Mucosa of descending colon (tissue), 3 donors: ENCODE results near the gene RNF167. TPM values are rescaled to one million over a fixed set of nuclear protein-coding genes. Genes with fewer than 3 reads are reported as not detected.
A peak's percentile ranks its signal among the peaks of the same experiment; 100 is the strongest.

Source experiments
- ATAC-seq: fragments of 200-7000 bp; cut with Tn5 transposase; one replicate; pipeline ENCODE4 v1.9.1; 2020; ENCODE audit warnings: mild to moderate bottlenecking, moderate library complexity
- DNase-seq, 3 donors: peaks; one replicate each; pipeline ENCODE4 v3.0.0-alpha.2; 2020
- H3K36me3 ChIP-seq: fragments of 200-600 bp; one replicate; pipeline ENCODE4 v1.8.0; 2021; ENCODE audit warnings: low read depth, mild to moderate bottlenecking
- H3K4me1 ChIP-seq: fragments of 200-600 bp; one replicate; pipeline ENCODE4 v1.8.0; 2021; ENCODE audit warnings: low read depth, mild to moderate bottlenecking
- H3K4me3 ChIP-seq: fragments of 200-600 bp; one replicate; pipeline ENCODE4 v1.8.0; 2021; ENCODE audit warnings: mild to moderate bottlenecking
- H3K9me3 ChIP-seq: fragments of 200-600 bp; one replicate; pipeline ENCODE4 v1.8.0; 2021; ENCODE audit warnings: mild to moderate bottlenecking
- intact Hi-C, 2 donors: fragments of 100-400 bp; cut with DNase I in 1 of 2; cut with micrococcal nuclease in 1 of 2; formaldehyde crosslinking; loops; one replicate each; pipeline versions ENCODE4 v1.11.0 to v1.11.1; 2022; cut with DNase I, micrococcal nuclease
- total RNA-seq, 3 donors: library from RNA; stranded (reverse); fragmentation: NEBNext Ultra II Directional in 2 of 3; extraction: Animal tissue kit (Norgen Biotek cat#: 25700) in 2 of 3; gene quantifications; one replicate each; pipeline versions ENCODE4 v1.2.1 to v1.2.4, GENCODE V29; 2021 to 2023
- TF ChIP-seq, protein P1 (sequence below): fragments of 200-600 bp; IDR thresholded peaks from one replicate; pipeline ENCODE4 v1.8.0; 2022; ENCODE audit warnings: antibody characterized with exemption, mild to moderate bottlenecking
- donor health status: DM: no; HTN: no; CAD: no; lungs with moderate emphysema.
- donor health status: DM: no; HTN: no; CAD: no.
- donor health status: DM: no; HTN: yes; CAD: no.

The RNF167 gene
- total RNA-seq, 3 donors from 2014 or later = 90.8 to 118 (median 114) TPM

DNA sequence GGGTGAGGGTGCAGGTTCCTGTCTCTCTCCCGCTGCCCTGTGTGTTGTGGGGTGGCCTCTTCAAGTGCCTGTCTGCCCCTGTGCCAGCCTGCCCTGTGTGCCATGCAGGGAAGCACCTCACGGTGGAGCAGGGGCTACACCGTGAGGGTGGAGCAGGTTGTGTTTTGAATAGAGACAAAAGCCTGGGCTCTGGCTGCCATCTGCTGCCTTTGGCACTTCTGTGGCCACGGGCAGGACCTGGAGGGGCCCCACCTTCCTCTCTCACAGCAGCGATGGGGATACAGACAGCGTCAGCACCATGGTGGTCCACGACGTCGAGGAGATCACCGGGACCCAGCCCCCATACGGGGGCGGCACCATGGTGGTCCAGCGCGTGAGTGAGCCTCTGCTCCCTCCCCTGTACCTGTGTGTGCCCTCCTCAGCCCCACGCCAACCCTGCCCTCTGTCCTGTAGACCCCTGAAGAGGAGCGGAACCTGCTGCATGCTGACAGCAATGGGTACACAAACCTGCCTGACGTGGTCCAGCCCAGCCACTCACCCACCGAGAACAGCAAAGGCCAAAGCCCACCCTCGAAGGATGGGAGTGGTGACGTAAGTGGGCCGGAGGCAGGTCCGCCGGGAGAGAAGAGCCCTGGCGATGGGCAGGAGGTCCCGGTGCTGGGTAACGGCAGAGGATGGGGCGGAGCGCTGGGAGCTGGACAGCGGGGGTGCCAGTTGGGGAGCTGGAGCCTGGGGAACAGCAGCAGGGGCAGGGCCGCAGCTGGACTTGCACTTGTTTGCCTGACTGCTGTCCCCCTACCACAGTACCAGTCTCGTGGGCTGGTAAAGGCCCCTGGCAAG is 46.1 kb upstream of the RNF167 start:
- Histone ChIP-seq H3K36me3 (peaks cover 3% of the 10 kb centered on the region), H3K4me1 (no peaks in the 10 kb centered on the region), H3K9me3 (no peaks in the 10 kb centered on the region), H3K4me3 (no peak overlapping the region)
- TF ChIP-seq, protein P1, sequence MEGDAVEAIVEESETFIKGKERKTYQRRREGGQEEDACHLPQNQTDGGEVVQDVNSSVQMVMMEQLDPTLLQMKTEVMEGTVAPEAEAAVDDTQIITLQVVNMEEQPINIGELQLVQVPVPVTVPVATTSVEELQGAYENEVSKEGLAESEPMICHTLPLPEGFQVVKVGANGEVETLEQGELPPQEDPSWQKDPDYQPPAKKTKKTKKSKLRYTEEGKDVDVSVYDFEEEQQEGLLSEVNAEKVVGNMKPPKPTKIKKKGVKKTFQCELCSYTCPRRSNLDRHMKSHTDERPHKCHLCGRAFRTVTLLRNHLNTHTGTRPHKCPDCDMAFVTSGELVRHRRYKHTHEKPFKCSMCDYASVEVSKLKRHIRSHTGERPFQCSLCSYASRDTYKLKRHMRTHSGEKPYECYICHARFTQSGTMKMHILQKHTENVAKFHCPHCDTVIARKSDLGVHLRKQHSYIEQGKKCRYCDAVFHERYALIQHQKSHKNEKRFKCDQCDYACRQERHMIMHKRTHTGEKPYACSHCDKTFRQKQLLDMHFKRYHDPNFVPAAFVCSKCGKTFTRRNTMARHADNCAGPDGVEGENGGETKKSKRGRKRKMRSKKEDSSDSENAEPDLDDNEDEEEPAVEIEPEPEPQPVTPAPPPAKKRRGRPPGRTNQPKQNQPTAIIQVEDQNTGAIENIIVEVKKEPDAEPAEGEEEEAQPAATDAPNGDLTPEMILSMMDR = no peak
- intact Hi-C loops = loop anchor here in 1 of 2 donors (10.0 kb wide), 1 partner anchor 169 kb away; no protein-coding TSS in a partner anchor
- no peak for ATAC-seq
- peak in 1 of 3 donors; percentile 45 for DNase-seq

DNA sequence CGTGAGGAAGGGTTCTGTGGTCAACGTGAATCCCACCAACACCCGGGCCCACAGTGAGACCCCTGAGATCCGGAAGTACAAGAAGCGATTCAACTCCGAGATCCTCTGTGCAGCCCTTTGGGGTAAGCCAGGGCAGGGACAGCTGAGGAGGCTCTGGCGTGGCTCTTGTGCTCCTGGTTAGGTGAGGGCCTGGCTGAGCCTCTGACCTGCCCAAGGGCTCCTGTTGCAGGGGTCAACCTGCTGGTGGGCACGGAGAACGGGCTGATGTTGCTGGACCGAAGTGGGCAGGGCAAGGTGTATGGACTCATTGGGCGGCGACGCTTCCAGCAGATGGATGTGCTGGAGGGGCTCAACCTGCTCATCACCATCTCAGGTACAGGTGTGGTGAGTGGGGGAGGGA is 44.9 kb upstream of the RNF167 start:
- Histone ChIP-seq H3K9me3 (no peaks in the 10 kb centered on the region), H3K4me1 (peaks cover 11% of the 10 kb centered on the region), H3K4me3 (no peak overlapping the region), H3K36me3 (peaks cover 3% of the 10 kb centered on the region)
- intact Hi-C loops = loop anchor here in 1 of 2 donors (10.0 kb wide), 1 partner anchor 170 kb away; no protein-coding TSS in a partner anchor
- TF ChIP-seq, protein P1 = no peak
- DNase-seq (peak in 1 of 3 donors; percentile 53), ATAC-seq (no peak)

DNA sequence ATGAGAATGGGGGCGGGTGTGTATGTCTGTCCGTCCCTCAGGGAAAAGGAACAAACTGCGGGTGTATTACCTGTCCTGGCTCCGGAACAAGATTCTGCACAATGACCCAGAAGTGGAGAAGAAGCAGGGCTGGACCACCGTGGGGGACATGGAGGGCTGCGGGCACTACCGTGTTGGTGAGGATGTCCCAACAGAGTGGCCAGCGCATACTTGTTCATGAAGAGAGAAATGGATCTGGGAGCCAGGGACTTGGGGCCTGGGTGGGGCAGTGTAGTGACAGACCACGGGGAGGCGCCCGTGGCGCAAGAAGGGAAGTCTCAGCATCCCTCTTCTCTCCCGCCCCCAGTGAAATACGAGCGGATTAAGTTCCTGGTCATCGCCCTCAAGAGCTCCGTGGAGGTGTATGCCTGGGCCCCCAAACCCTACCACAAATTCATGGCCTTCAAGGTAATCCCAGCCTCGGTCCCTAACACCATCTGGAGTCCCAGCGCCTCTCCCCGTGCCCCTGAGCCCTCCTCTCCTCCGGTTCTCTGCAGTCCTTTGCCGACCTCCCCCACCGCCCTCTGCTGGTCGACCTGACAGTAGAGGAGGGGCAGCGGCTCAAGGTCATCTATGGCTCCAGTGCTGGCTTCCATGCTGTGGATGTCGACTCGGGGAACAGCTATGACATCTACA is 44.3 kb upstream of the RNF167 start:
- Histone ChIP-seq H3K9me3 (no peaks in the 10 kb centered on the region), H3K4me3 (no peak overlapping the region), H3K36me3 (peaks cover 3% of the 10 kb centered on the region), H3K4me1 (peaks cover 17% of the 10 kb centered on the region)
- intact Hi-C loops = loop anchor here in 1 of 2 donors (10.0 kb wide), 1 partner anchor 171 kb away; no protein-coding TSS in a partner anchor
- ATAC-seq (no peak), DNase-seq (peak in 2 of 3 donors; percentile 21 to 45)
- TF ChIP-seq, protein P1 = no peak

DNA sequence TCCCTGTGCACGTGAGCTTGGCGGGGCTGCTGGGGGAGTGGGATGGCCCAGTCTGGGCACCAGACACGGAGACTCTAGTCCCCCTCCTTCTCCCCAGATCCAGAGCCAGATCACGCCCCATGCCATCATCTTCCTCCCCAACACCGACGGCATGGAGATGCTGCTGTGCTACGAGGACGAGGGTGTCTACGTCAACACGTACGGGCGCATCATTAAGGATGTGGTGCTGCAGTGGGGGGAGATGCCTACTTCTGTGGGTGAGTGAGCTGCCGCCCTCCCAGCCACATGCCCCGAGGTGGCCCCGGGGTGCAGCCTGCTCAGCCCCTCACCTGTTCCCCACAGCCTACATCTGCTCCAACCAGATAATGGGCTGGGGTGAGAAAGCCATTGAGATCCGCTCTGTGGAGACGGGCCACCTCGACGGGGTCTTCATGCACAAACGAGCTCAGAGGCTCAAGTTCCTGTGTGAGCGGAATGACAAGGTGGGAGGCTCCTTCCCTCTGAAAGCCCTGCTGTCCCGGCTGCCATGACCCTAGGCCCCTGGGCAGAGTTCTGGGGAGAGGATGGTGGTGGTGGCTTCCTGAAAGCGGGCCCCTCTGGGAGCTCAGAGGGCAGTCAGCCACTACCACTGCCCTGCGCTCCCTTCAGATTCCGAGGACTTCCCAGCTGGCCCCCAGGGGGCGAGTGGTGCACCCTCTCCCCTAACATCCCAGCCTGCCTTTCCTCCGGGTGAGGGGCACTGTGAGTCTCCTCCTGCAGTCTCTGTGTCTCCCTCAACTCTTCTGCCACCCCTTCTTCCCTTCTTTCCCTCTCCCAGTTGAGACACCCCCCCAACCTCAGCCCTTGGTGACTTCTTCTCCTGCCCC is 43.5 kb upstream of the RNF167 start:
- ATAC-seq (no peak), DNase-seq (peak in 2 of 3 donors; percentile 22 to 38)
- intact Hi-C loops = loop anchor here in 1 of 2 donors (10.0 kb wide), 1 partner anchor 172 kb away; no protein-coding TSS in a partner anchor
- Histone ChIP-seq H3K9me3 (no peaks in the 10 kb centered on the region), H3K36me3 (peaks cover 3% of the 10 kb centered on the region), H3K4me3 (no peak overlapping the region), H3K4me1 (peaks cover 21% of the 10 kb centered on the region)
- TF ChIP-seq, protein P1 = no peak

DNA sequence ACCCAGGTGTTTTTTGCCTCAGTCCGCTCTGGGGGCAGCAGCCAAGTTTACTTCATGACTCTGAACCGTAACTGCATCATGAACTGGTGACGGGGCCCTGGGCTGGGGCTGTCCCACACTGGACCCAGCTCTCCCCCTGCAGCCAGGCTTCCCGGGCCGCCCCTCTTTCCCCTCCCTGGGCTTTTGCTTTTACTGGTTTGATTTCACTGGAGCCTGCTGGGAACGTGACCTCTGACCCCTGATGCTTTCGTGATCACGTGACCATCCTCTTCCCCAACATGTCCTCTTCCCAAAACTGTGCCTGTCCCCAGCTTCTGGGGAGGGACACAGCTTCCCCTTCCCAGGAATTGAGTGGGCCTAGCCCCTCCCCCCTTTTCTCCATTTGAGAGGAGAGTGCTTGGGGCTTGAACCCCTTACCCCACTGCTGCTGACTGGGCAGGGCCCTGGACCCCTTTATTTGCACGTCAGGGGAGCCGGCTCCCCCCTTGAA is 42.8 kb upstream of the RNF167 start:
- DNase-seq (peak in 2 of 3 donors; percentile 16 to 39), ATAC-seq (no peak)
- TF ChIP-seq, protein P1 = no peak
- Histone ChIP-seq H3K9me3 (no peaks in the 10 kb centered on the region), H3K36me3 (peaks cover 3% of the 10 kb centered on the region), H3K4me3 (no peak overlapping the region), H3K4me1 (peaks cover 25% of the 10 kb centered on the region)
- intact Hi-C loops = loop anchor here in 1 of 2 donors (10.0 kb wide), 1 partner anchor 172 kb away; no protein-coding TSS in a partner anchor
